ENCODE data around the gene ATP6V1E1.
"Not testable (repeated sequence)": the region's sequence is repeated elsewhere in the genome, so short reads cannot be mapped to it uniquely, and the experiment has no call there.

ATP6V1E1 gene

DNA sequence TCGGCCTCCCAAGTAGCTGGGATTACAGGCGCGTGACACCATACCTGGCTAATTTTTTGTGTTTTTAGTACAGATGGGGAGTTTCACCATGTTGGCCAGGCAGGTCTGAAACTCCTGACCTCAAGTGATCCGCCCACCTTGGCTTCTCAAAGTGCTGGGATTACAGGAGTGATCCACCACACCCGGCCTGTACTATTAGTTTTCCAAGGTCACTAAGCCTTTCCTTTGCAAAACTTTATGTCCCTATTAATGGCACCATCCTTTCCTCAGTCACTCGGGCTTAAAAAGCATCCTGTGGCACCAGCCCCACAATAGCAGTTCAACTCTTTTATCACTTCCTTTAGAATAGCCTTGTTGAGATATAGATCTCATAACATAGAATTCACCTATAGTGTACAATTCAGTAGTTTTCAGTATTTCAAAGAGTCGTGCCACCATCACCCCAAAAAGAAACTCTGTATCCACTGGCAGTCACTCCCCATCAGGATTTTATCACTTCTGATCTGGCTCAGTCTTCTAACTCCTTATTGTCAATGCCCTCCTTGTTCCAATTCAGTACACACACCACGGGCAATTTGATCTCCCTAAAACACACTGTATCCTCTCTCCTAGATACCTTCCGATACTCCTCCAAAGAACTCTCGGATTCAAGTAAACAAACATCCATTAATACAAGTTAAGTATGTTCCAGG lies 9.1 kb upstream of the ATP6V1E1 start:
- Histone ChIP-seq H2AFZ (ENCODE audit: low read length) (peak overlapping the region; percentile 75), H3K9me2 (replicated peaks; ENCODE audit: insufficient read depth, low read length) (no peaks in the 10 kb centered on the region), H3K9me3 (replicated peaks; ENCODE audit: insufficient read depth, low read length) (no peaks in the 10 kb centered on the region), H3K4me3 (ENCODE audit: low read length) (peak overlapping the region; percentile 87), H3K79me2 (ENCODE audit: low read length) (peaks cover 28% of the 10 kb centered on the region), H3K4me2 (ENCODE audit: low read depth, low read length) (peak overlapping the region; percentile 80), H3K4me1 (ENCODE audit: low read length) (peaks cover 9% of the 10 kb centered on the region; the same call in 1 of the 2 replicates), H3K9ac (ENCODE audit: low read length) (peak overlapping the region; percentile 98), H3K36me3 (replicated peaks; ENCODE audit: insufficient read depth, low read length) (no peaks in the 10 kb centered on the region), H3K27ac (ENCODE audit: low read length) (peak overlapping the region; percentile 82), H3K27me3 (replicated peaks; ENCODE audit: insufficient read depth, low read length) (no peaks in the 10 kb centered on the region), H3F3A (ENCODE audit: insufficient read depth, low read length) (peaks cover 18% of the 10 kb centered on the region), H4K20me1 (ENCODE audit: insufficient read depth, low read length) (no peaks in the 10 kb centered on the region)
- DNase-seq = no peak
- TF ChIP-seq EZH2phosphoT487 (IDR thresholded peaks at IDR 0.05; ENCODE audit: low read length) (no peak), EZH2 (optimal IDR thresholded peaks at IDR 0.05; ENCODE audit: low read depth, low read length) (no peak)
- TF ChIP-seq, protein P1, sequence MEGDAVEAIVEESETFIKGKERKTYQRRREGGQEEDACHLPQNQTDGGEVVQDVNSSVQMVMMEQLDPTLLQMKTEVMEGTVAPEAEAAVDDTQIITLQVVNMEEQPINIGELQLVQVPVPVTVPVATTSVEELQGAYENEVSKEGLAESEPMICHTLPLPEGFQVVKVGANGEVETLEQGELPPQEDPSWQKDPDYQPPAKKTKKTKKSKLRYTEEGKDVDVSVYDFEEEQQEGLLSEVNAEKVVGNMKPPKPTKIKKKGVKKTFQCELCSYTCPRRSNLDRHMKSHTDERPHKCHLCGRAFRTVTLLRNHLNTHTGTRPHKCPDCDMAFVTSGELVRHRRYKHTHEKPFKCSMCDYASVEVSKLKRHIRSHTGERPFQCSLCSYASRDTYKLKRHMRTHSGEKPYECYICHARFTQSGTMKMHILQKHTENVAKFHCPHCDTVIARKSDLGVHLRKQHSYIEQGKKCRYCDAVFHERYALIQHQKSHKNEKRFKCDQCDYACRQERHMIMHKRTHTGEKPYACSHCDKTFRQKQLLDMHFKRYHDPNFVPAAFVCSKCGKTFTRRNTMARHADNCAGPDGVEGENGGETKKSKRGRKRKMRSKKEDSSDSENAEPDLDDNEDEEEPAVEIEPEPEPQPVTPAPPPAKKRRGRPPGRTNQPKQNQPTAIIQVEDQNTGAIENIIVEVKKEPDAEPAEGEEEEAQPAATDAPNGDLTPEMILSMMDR (IDR thresholded peaks at IDR 0.05; ENCODE audit: low read length) = no peak

DNA sequence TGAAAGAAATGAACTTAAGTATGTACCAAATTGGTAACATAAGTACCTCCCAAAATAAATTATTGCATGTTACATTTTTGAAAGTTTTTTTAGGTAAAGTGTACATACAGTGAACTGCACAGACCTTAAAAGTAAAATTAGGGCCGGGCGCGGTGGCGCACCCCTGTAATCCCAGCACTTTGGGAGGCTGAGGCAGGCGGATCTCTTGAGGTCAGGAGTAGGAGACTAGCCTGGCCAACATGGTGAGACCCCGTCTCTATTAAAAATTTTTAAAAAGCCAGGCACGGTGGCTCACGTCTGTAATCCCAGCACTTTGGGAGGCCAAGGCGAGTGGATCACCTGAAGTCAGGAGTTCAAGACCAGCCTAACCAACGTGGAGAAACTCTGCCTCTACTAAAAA lies 8.3 kb upstream of the ATP6V1E1 start:
- not testable (repeated sequence) for DNase-seq; H3K4me2 ChIP-seq (ENCODE audit: low read depth, low read length); H3K4me3 ChIP-seq (ENCODE audit: low read length); H3K9ac ChIP-seq (ENCODE audit: low read length); H3K27me3 ChIP-seq (replicated peaks; ENCODE audit: insufficient read depth, low read length); H3K9me3 ChIP-seq (replicated peaks; ENCODE audit: insufficient read depth, low read length); H3K36me3 ChIP-seq (replicated peaks; ENCODE audit: insufficient read depth, low read length); H3K9me2 ChIP-seq (replicated peaks; ENCODE audit: insufficient read depth, low read length); H2AFZ ChIP-seq (ENCODE audit: low read length); H3K27ac ChIP-seq (ENCODE audit: low read length); H4K20me1 ChIP-seq (ENCODE audit: insufficient read depth, low read length); H3K4me1 ChIP-seq (ENCODE audit: low read length)
- Histone ChIP-seq H3K79me2 (ENCODE audit: low read length) (peaks cover 28% of the 10 kb centered on the region), H3F3A (ENCODE audit: insufficient read depth, low read length) (peaks cover 18% of the 10 kb centered on the region)

- Histone ChIP-seq H3K27me3 (replicated peaks; ENCODE audit: insufficient read depth, low read length) (no peaks in the 10 kb centered on the region), H3K27ac (ENCODE audit: low read length) (no peak overlapping the region), H3K36me3 (replicated peaks; ENCODE audit: insufficient read depth, low read length) (no peaks in the 10 kb centered on the region), H3K4me3 (ENCODE audit: low read length) (no peak overlapping the region), H2AFZ (ENCODE audit: low read length) (no peak overlapping the region), H3K9me3 (replicated peaks; ENCODE audit: insufficient read depth, low read length) (no peaks in the 10 kb centered on the region), H4K20me1 (ENCODE audit: insufficient read depth, low read length) (no peaks in the 10 kb centered on the region), H3F3A (ENCODE audit: insufficient read depth, low read length) (peaks cover 18% of the 10 kb centered on the region), H3K79me2 (ENCODE audit: low read length) (peaks cover 11% of the 10 kb centered on the region), H3K4me2 (ENCODE audit: low read depth, low read length) (no peak overlapping the region), H3K9ac (ENCODE audit: low read length) (no peak overlapping the region), H3K9me2 (replicated peaks; ENCODE audit: insufficient read depth, low read length) (no peaks in the 10 kb centered on the region), H3K4me1 (ENCODE audit: low read length) (peaks cover 4% of the 10 kb centered on the region; the same call in 1 of the 2 replicates)
- TF ChIP-seq, protein P1 (IDR thresholded peaks at IDR 0.05; ENCODE audit: low read length) = no peak
- TF ChIP-seq EZH2 (optimal IDR thresholded peaks at IDR 0.05; ENCODE audit: low read depth, low read length) = no peak
- TF ChIP-seq EZH2phosphoT487 (IDR thresholded peaks at IDR 0.05; ENCODE audit: low read length) = no peak
- no peak for DNase-seq
Measured at GRCh38 chr22:17634696-17635095, 6.1 kb upstream of the ATP6V1E1 start.

- H2AFZ ChIP-seq (ENCODE audit: low read length) = no peak overlapping the region
Measured at GRCh38 chr22:17633998-17634323, 5.4 kb upstream of the ATP6V1E1 start.

More at GRCh38 chr22:17633998-17634323, 5.4 kb upstream of the ATP6V1E1 start:
- Histone ChIP-seq H3K4me2 (ENCODE audit: low read depth, low read length) (no peak overlapping the region), H4K20me1 (ENCODE audit: insufficient read depth, low read length) (no peaks in the 10 kb centered on the region), H3K27me3 (replicated peaks; ENCODE audit: insufficient read depth, low read length) (no peaks in the 10 kb centered on the region), H3F3A (ENCODE audit: insufficient read depth, low read length) (peaks cover 16% of the 10 kb centered on the region), H3K27ac (ENCODE audit: low read length) (no peak overlapping the region), H3K36me3 (replicated peaks; ENCODE audit: insufficient read depth, low read length) (no peaks in the 10 kb centered on the region), H3K79me2 (ENCODE audit: low read length) (peaks cover 10% of the 10 kb centered on the region), H3K4me3 (ENCODE audit: low read length) (no peak overlapping the region), H3K9me3 (replicated peaks; ENCODE audit: insufficient read depth, low read length) (no peaks in the 10 kb centered on the region), H3K9ac (ENCODE audit: low read length) (no peak overlapping the region), H3K9me2 (replicated peaks; ENCODE audit: insufficient read depth, low read length) (no peaks in the 10 kb centered on the region), H3K4me1 (ENCODE audit: low read length) (peaks cover 4% of the 10 kb centered on the region; the same call in 1 of the 2 replicates)
- TF ChIP-seq, protein P1 (IDR thresholded peaks at IDR 0.05; ENCODE audit: low read length) = no peak
- TF ChIP-seq EZH2 (optimal IDR thresholded peaks at IDR 0.05; ENCODE audit: low read depth, low read length) = no peak
- no peak for TF ChIP-seq EZH2phosphoT487 (IDR thresholded peaks at IDR 0.05; ENCODE audit: low read length)
- DNase-seq = no peak

Data from MM.1S (cell line).